ENCODE data around the gene WDR64. TPM values are rescaled to one million over a fixed set of nuclear protein-coding genes. Genes with fewer than 3 reads are reported as not detected.

The WDR64 gene
- total and polyA plus RNA-seq, 8 donors: not detected

DNA sequence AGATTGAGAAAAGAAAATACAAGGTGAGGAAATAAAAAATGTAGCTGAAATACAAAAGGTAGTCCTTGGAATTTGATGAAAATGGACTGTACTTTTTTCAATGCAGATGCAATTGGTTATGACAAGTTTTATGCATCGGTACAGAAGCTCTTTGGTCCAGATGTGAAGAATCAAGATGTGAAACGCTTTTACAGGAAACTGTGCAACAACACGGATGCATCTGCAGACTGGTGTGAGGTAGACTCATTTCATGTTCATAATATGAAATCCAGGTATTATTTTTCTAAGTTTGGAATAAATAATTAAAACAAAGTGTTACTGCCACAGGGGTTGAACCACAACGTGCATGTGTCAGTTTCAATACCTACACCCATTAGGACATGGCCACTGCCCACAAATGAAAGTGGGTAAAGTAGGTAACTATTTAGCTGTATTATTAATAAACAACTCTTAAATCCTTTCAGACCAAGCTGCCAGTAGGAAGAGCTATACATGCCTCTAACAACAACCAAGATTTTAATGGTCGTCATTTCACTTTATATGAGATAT, 8.4 kb downstream of the WDR64 start:
- WGBS, 2 donors: 73 to 82% methylated on average over 5 of the region's 5 CpGs
- Histone ChIP-seq H3K4me1 (no peaks in the 10 kb centered on the region), H3K27ac (no peak overlapping the region), H3K9me3 (no peaks in the 10 kb centered on the region), H3K4me3 (no peak overlapping the region), H3K27me3 (no peaks in the 10 kb centered on the region), H3K36me3 (no peaks in the 10 kb centered on the region)
- DNase-seq: no peak
- ATAC-seq: no peak
- TF ChIP-seq, protein P1, sequence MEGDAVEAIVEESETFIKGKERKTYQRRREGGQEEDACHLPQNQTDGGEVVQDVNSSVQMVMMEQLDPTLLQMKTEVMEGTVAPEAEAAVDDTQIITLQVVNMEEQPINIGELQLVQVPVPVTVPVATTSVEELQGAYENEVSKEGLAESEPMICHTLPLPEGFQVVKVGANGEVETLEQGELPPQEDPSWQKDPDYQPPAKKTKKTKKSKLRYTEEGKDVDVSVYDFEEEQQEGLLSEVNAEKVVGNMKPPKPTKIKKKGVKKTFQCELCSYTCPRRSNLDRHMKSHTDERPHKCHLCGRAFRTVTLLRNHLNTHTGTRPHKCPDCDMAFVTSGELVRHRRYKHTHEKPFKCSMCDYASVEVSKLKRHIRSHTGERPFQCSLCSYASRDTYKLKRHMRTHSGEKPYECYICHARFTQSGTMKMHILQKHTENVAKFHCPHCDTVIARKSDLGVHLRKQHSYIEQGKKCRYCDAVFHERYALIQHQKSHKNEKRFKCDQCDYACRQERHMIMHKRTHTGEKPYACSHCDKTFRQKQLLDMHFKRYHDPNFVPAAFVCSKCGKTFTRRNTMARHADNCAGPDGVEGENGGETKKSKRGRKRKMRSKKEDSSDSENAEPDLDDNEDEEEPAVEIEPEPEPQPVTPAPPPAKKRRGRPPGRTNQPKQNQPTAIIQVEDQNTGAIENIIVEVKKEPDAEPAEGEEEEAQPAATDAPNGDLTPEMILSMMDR (IDR thresholded peaks at IDR 0.05): no peak
- FAIRE-seq: no peak
- intact Hi-C loops (cut with DNase I): no loop called here

DNA sequence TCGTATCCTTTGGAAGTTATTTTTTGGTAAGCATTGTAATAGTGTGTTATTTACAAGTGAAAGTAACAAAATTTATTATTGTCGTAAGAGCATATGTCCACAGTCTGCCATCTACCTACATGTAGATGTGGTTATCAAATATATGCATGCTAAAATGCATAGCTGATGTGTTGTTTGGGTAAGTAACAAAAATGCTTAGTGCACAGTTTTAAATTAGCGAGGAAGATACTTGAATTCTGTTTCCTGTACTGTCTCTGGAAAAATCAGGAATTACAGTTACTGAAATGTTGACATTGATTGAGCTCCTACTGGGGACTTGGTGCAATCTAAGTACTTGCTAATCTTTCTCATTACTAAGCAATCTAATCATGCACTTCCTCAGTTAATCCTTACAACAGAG, 14.3 kb downstream of the WDR64 start:
- H3K36me3 ChIP-seq: no peaks in the 10 kb centered on the region
- no peaks in the 10 kb centered on the region for H3K4me1 ChIP-seq
- DNase-seq (no peak), FAIRE-seq (no peak), ATAC-seq (no peak)
- no peak overlapping the region for H3K27ac ChIP-seq
- H3K9me3 ChIP-seq: no peaks in the 10 kb centered on the region
- intact Hi-C loops (cut with DNase I): no loop called here
- TF ChIP-seq, protein P1 (IDR thresholded peaks at IDR 0.05): no peak
- 79 to 86% methylated on average over 3 of the region's 3 CpGs for WGBS, 2 donors
- no peak overlapping the region for H3K4me3 ChIP-seq
- no peaks in the 10 kb centered on the region for H3K27me3 ChIP-seq

DNA sequence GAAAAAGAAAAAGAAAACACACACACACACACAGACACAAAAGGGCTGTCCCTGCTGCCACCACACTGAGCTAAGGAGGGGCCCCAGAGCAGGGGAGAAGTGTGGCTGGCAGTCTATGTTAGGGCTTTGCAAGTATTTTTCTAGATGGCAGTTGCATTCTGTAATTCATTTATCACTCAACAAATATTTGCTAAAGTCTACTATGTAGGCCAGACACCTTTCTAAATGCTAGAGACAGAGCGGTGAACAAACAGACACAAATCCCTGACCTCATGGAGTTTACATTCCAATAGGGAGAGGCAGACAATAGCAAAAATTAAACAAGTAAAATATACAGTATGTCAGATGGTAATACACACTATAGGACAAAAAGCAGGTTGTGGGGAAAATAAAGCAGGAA, 20.2 kb downstream of the WDR64 start:
- H3K9me3 ChIP-seq: no peaks in the 10 kb centered on the region
- ATAC-seq (no peak), DNase-seq (no peak), FAIRE-seq (no peak)
- H3K27ac ChIP-seq: no peak overlapping the region
- H3K27me3 ChIP-seq: no peaks in the 10 kb centered on the region
- intact Hi-C loops (cut with DNase I): no loop called here
- 34 to 42% methylated on average over 1 of the region's 1 CpG for WGBS, 2 donors
- no peaks in the 10 kb centered on the region for H3K4me1 ChIP-seq
- TF ChIP-seq, protein P1 (IDR thresholded peaks at IDR 0.05): no peak
- H3K4me3 ChIP-seq: no peak overlapping the region
- no peaks in the 10 kb centered on the region for H3K36me3 ChIP-seq

DNA sequence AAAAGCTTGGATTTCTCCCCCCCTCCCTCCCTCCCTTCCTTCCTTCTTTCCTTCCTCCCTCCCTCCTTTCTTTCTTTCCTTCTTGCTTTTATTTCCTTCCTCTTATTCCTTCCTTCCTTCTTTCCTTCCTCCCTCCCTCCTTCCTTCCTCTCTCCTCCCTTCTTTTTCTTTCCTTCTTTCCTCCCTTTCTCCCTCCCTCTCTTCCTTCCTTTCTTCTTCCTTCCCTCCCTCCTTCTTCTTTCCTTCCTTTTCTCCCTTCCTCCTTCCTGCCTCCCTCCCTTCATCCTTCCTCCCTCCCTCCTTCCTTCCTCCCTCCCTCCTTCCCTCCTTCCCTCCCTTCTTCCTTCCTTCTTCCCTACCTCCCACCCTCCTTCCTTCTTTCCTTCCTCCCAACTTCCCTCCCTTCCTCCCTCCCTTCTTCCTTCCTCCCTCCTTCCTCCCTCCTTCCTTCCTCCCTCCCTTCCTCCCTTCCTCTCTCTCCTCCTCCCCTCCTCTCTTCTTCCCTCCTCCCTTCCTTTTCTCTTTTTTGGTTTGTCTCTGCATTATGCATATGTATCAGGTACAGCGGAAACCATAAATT, 22.8 kb downstream of the WDR64 start:
- Histone ChIP-seq H3K27ac (no peak overlapping the region), H3K27me3 (no peaks in the 10 kb centered on the region), H3K36me3 (no peaks in the 10 kb centered on the region), H3K9me3 (no peaks in the 10 kb centered on the region), H3K4me1 (no peaks in the 10 kb centered on the region), H3K4me3 (no peak overlapping the region)
- DNase-seq (no peak), ATAC-seq (no peak), FAIRE-seq (no peak)
- TF ChIP-seq, protein P1 (IDR thresholded peaks at IDR 0.05): no peak
- 97 to 100% methylated on average over 1 of the region's 1 CpG for WGBS, 2 donors
- intact Hi-C loops (cut with DNase I): no loop called here

DNA sequence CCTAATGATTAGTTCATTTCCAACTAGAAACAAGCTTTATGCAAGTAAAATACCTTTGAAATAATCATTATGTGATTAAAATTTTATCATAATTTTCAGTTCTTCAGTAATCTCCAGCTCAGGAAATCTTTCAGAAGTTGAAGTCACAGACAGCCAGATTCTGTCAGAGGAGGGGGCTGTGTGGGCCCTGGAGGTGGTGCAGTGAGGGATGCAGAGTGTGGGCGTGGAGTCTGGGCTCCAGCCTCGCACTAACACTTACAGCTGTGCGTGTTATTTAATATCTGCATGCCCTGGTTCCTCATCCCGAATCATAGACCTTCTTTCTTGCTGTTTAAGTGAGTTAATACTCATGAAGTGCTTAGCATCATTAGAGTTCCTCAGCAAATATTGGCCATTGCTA, 23.9 kb downstream of the WDR64 start:
- no peak for ATAC-seq
- no peak overlapping the region for H3K27ac ChIP-seq
- intact Hi-C loops (cut with DNase I): no loop called here
- TF ChIP-seq, protein P1 (IDR thresholded peaks at IDR 0.05): no peak
- no peaks in the 10 kb centered on the region for H3K36me3 ChIP-seq
- H3K4me1 ChIP-seq: no peaks in the 10 kb centered on the region
- H3K9me3 ChIP-seq: no peaks in the 10 kb centered on the region
- WGBS, 2 donors: 71 to 75% methylated on average over 4 of the region's 4 CpGs
- no peaks in the 10 kb centered on the region for H3K27me3 ChIP-seq
- no peak overlapping the region for H3K4me3 ChIP-seq
- DNase-seq: no peak
- FAIRE-seq: no peak

Data from pancreas (tissue), 10 donors.